Progenitor cell of endocrine pancreas (in vitro differentiated cells): ENCODE data around the gene USP3. TPM values are rescaled to one million over a fixed set of nuclear protein-coding genes. Genes with fewer than 3 reads are reported as not detected.

Experiments used
- DNase-seq: peaks from one replicate; pipeline ENCODE4 v3.0.0; 2021; ENCODE audit warnings: low spot score; ENCODE audit not compliant: unreplicated experiment
- H3K27ac Mint-ChIP-seq: 2 replicates; pipeline ENCODE4 v1.8.0; 2021; ENCODE audit warnings: mild to moderate bottlenecking, moderate library complexity, mixed read lengths
- H3K27me3 Mint-ChIP-seq: 2 replicates; pipeline ENCODE4 v1.8.0; 2021; ENCODE audit warnings: mixed read lengths
- H3K36me3 Mint-ChIP-seq: 2 replicates; pipeline ENCODE4 v1.8.0; 2022; ENCODE audit warnings: mixed read lengths; ENCODE audit not compliant: insufficient read depth
- H3K4me1 Mint-ChIP-seq: 2 replicates; pipeline ENCODE4 v1.8.0; 2021; ENCODE audit warnings: low read depth, mixed read lengths
- H3K4me3 Mint-ChIP-seq: 2 replicates; pipeline ENCODE4 v1.8.0; 2021; ENCODE audit warnings: low read depth, mild to moderate bottlenecking, moderate library complexity, mixed read lengths
- H3K9me3 Mint-ChIP-seq: 2 replicates; pipeline ENCODE4 v1.8.0; 2021; ENCODE audit warnings: low read depth, mixed read lengths
- CTCF ChIP-seq: fragments of 200-600 bp; sonication (generic); IDR thresholded peaks from one replicate; pipeline ENCODE4 v1.5.0; 2021; ENCODE audit warnings: antibody characterized with exemption, mild to moderate bottlenecking; ENCODE audit not compliant: unreplicated experiment
- total RNA-seq: library from RNA; stranded (reverse); gene quantifications from 2 replicates; pipeline ENCODE4 v1.2.1, GENCODE V29; 2021

USP3 gene
- total RNA-seq, 1 donor from 2014 or later: 77.0 TPM

GRCh38 chr15:63478243-63478642 lies 26.1 kb upstream of the USP3 start:
- Mint-ChIP-seq H3K4me1 (peaks cover 27% of the 10 kb centered on the region), H3K27ac (no peak overlapping the region), H3K36me3 (no peaks in the 10 kb centered on the region), H3K27me3 (peaks cover 3% of the 10 kb centered on the region), H3K4me3 (no peak overlapping the region), H3K9me3 (no peaks in the 10 kb centered on the region)
- TF ChIP-seq CTCF: no peak
- no peak for DNase-seq

- H3K4me3 Mint-ChIP-seq: no peak overlapping the region
- TF ChIP-seq CTCF: no peak
- H3K9me3 Mint-ChIP-seq: no peaks in the 10 kb centered on the region
- H3K27ac Mint-ChIP-seq: no peak overlapping the region
- H3K27me3 Mint-ChIP-seq: peaks cover 3% of the 10 kb centered on the region
- no peak for DNase-seq
- H3K36me3 Mint-ChIP-seq: no peaks in the 10 kb centered on the region
- peaks cover 10% of the 10 kb centered on the region for H3K4me1 Mint-ChIP-seq
Measured at GRCh38 chr15:63480441-63480821, 24.0 kb upstream of the USP3 start.

- Mint-ChIP-seq H3K27ac (no peak overlapping the region), H3K27me3 (peaks cover 3% of the 10 kb centered on the region), H3K4me3 (no peak overlapping the region), H3K4me1 (peaks cover 6% of the 10 kb centered on the region), H3K36me3 (no peaks in the 10 kb centered on the region), H3K9me3 (no peaks in the 10 kb centered on the region)
- DNase-seq: no peak
- TF ChIP-seq CTCF: no peak
Measured at GRCh38 chr15:63481105-63481810, 23.1 kb upstream of the USP3 start.

- no peak overlapping the region for H3K4me3 Mint-ChIP-seq
- H3K4me1 Mint-ChIP-seq: peaks cover 4% of the 10 kb centered on the region
- H3K36me3 Mint-ChIP-seq: no peaks in the 10 kb centered on the region
- no peak overlapping the region for H3K27ac Mint-ChIP-seq
- no peak for TF ChIP-seq CTCF
- no peaks in the 10 kb centered on the region for H3K9me3 Mint-ChIP-seq
- no peak for DNase-seq
- H3K27me3 Mint-ChIP-seq: peaks cover 6% of the 10 kb centered on the region
Measured at GRCh38 chr15:63482874-63483323, 21.5 kb upstream of the USP3 start.

- TF ChIP-seq CTCF: no peak
- Mint-ChIP-seq H3K9me3 (no peaks in the 10 kb centered on the region), H3K4me3 (no peak overlapping the region), H3K27ac (no peak overlapping the region), H3K27me3 (peaks cover 6% of the 10 kb centered on the region), H3K4me1 (peaks cover 4% of the 10 kb centered on the region), H3K36me3 (no peaks in the 10 kb centered on the region)
- no peak for DNase-seq
Measured at GRCh38 chr15:63483521-63484371, 20.6 kb upstream of the USP3 start.
